Hematopoietic multipotent progenitor cell (in vitro differentiated cells): ENCODE results near the gene ANGPTL7. TPM values are rescaled to one million over a fixed set of nuclear protein-coding genes. Genes with fewer than 3 reads are reported as not detected.
"Not testable (repeated sequence)": the region's sequence is repeated elsewhere in the genome, so short reads cannot be mapped to it uniquely, and the experiment has no call there.

Experiments
- DNase-seq, 3 donors: peaks; one replicate each; pipeline ENCODE4 v3.0.0-alpha.2; 2011 to 2015; ENCODE audit warnings: low read depth in 2 of 3, low spot score in 2 of 3
- total RNA-seq: library from RNA; depleted of rRNA; stranded (reverse); fragments of >200 nt; gene quantifications from one replicate; pipeline ENCODE4 v1.2.3, GENCODE V29; 2012

The ANGPTL7 gene, protein sequence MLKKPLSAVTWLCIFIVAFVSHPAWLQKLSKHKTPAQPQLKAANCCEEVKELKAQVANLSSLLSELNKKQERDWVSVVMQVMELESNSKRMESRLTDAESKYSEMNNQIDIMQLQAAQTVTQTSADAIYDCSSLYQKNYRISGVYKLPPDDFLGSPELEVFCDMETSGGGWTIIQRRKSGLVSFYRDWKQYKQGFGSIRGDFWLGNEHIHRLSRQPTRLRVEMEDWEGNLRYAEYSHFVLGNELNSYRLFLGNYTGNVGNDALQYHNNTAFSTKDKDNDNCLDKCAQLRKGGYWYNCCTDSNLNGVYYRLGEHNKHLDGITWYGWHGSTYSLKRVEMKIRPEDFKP
- not detected for total RNA-seq

GRCh38 chr1:11188858-11189451, at the start of gene ANGPTL7:
Gene ANGPTL7 (plus strand): TSS chr1:11189355. CDS start chr1:11189580, 225 bp downstream.
- no peak for DNase-seq

DNA sequence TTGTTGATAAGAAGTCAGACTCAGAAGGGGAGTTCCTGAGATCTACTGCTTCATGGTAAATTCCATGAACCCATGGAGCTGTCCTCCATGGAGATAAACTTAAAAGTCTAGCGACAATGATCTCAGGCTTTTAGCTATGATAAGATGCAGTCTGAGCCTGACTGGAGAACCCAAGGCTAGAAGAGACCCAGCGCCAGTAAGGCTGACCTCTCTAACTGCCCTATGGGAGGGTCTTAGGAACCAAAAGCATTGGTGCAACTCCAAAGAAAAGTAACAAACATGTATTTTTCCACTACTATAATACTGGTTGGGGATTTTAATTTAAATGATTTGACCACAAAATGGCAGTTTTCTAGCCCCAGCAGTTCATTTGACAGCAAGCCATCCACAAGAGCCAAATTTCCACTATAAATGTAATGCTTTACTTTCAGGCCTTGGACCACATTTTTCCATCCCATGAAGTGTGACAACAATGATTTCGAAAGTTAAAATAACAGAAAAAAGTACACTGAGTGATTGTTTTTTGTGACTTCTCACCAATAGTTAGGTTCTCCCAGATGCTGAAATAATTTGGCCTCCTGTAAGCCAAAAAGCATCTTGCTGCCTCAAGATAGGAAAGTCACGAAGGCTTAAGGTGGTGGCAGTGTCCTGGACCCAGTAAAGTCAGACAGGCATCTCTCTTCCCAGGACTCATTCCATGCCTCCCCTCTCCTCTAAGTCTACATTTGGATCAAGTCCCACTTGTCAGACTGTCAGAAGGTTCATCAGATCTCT, 46.4 kb upstream of the ANGPTL7 start:
- no peak for DNase-seq

GRCh38 chr1:11143401-11143800, 45.8 kb upstream of the ANGPTL7 start:
- no peak for DNase-seq

GRCh38 chr1:11143907-11144306, 45.2 kb upstream of the ANGPTL7 start:
- no peak for DNase-seq

- no peak for DNase-seq
Observed at GRCh38 chr1:11144570-11145256, 44.4 kb upstream of the ANGPTL7 start.

GRCh38 chr1:11145741-11146140, 43.4 kb upstream of the ANGPTL7 start:
- DNase-seq: no peak

DNA sequence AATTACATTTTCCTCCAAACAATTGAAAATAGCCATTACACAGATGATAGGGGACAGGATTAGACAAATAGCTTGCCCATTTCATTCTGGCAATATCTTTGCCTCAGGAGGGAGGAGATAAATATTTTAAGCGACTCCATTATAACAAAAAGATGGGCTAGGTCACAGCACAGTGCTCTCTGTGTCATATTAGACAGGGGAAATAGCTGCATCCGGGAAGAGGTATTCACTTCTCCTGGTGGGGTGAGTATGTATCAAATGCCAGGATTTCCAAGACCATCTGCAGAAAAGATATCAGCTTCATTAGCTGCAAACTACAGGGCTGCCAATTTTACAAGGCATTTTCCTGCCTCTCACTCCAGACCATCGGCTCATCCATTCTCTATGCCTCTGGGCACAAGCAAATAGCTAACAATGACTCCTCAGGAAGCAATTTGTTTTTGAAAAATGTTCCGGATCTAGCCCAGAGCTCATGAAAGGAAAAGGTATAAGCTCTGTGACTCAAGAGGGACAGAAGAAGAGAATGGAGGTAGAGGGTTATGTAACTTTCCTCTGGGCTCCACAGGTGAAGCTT, 41.9 kb upstream of the ANGPTL7 start:
- no peak for DNase-seq

DNA sequence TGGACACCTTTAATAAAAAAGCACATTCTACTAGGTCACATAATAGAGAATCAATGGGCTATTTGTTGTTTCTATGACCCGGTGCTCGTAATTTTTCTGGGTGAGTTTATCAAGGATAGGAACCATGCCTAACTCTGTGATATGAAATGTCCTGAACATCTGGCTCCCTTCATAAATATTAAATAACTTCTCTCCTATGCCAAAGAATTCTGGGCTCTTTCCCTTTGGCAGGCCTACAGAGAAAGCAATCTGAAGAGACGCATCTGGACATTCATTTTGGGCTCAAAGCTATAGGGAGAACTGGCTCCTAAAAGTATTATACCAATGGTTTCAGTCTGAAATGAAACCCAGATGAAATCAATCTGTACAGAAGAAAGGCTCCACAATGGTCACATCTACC, 38.8 kb upstream of the ANGPTL7 start:
- no peak for DNase-seq

DNA sequence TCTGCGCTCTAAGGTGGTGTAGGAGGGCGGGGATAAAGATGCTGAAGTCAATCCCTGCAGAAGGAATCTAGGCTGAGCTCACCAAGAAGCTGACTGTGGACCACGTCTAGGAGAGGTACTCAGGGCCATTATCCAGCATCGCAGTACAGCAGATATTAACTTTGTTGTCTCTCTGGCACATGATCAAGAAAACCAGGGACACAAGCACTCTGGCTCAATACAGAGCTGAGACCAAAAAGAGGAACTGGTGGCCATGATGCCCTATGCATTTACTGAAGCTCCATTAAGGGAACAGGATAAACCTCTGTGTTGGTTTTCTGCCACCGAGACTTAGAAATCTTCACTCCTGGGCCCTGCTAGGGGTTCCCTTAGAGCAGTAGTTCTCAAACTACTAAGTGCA, 38.0 kb upstream of the ANGPTL7 start:
- DNase-seq: no peak

DNA sequence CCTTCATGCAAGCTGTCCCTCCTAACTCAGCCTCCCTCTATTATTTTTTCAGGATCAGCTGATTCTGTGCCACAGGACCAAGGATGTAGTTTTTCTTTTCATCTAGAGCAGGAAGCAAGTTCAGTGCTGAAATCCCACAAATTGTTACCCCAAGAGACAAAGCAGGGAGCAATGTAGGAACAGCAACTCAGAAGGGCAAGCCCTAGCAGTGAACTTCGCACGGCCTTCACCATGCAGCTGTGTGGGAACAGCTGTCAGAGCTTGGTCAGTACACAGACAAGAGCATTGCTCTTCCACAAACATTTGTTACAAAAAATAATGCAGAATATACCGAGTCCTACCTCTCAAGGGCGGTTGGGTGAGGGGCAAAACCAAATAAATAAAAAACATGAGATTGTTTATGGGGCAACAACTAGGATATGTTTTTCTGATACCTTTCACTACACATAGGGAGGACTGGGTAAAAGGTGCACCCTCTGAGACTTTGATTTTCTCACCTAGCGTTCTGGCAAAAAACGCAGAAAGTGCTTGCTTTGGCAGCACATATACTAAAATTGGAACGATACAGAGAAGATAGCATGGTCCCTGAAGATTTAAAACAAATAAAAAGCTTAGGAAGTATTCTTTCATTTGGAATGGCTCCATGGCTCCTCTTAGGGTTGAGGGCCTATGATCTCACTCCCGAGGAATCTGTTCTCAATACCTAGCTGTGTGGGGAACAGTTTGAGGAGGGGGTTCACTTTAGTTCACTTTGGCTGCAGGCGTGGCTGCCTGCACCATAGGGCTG, 37.1 kb upstream of the ANGPTL7 start:
- no peak for DNase-seq

GRCh38 chr1:11152755-11153154, 36.4 kb upstream of the ANGPTL7 start:
- DNase-seq: no peak

DNA sequence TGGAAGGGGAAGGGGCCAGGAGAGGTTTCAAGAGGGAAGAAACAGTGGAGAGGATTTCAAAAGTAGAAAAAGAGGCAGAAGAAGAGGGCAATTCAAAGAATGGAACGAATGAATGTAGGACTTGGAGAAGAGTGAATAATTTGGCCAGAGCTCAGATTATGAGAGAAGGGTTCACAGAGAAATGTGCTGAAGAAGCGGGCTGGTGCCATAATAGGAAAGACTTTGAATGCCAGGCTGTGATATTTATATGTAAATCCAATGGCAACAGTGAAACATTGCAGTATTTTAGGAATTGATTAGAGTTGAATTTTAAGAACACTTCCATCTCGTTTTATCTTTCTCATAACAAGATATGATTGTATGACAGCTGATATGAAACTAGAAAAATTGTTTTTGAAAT, 36.0 kb upstream of the ANGPTL7 start:
- DNase-seq: no peak

GRCh38 chr1:11156441-11156840, 32.7 kb upstream of the ANGPTL7 start:
- DNase-seq: no peak

- no peak for DNase-seq
Observed at GRCh38 chr1:11156963-11157362, 32.2 kb upstream of the ANGPTL7 start.

DNA sequence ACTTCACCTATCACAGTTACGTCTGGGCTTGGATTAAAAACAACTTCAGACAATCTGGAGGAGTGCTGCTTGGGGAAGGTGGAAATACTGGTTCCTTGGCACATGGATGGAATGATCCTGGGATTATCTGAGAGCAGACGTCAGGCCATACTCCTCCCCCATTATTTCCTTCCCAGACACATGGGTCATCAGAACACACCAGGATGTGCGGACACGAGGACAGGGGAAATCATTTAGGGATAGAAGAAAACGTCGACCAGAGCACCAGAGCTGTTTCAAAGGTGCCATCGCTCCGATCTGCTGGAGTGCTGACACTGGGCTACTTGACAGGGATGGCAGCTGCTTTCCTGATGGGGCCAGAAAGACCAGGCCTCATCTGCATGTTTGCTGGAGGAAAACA, 31.8 kb upstream of the ANGPTL7 start:
- no peak for DNase-seq

- DNase-seq: no peak
Observed at GRCh38 chr1:11157867-11158266, 31.3 kb upstream of the ANGPTL7 start.

DNA sequence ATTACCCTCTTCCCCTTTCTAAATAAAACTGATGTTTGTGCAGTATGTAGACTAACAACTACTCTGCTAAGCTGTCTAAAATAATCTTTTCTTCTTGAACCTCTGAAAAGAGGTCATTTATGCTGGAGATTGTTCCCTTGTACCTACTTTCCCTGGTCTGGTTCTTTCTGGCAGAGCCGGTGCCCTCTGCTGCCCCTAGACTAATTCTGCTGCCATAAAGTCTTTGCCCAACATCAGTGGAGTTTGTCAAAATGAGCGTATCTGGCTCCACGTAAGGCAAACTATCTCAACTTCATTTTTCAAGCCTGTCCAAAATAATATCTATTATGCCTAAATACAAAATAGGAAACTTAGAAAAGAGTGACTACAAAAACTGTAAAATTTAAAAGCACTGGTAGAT, 30.9 kb upstream of the ANGPTL7 start:
- no peak for DNase-seq

- no peak for DNase-seq
Observed at GRCh38 chr1:11158720-11159321, 30.3 kb upstream of the ANGPTL7 start.

DNA sequence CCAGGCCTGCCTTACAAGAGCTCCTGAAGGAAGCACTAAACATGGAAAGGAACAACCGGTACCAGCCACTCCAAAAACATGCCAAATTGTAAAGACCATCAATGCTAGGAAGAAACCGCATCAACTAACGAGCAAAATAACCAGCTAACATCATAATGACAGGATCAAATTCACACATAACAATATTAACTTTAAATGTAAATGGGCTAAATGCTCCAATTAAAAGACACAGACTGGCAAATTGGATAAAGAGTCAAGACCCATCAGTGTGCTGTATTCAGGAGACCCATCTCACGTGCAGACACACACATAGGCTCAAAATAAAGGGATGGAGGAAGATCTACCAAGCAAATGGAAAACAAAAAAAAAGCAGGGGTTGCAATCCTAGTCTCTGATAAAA, 26.4 kb upstream of the ANGPTL7 start:
- not testable (repeated sequence) for DNase-seq

GRCh38 chr1:11166744-11167143, 22.4 kb upstream of the ANGPTL7 start:
- DNase-seq: not testable (repeated sequence)
